HepG2 (cell line): ENCODE data around the gene RDM1. TPM values are rescaled to one million over a fixed set of nuclear protein-coding genes. Genes with fewer than 3 reads are reported as not detected.

Experiments
- ATAC-seq: fragments of 200-7000 bp; cut with Tn5 transposase; 3 replicates; pipeline ENCODE4 v1.9.1; 2020; ENCODE audit warnings: mild to moderate bottlenecking, moderate library complexity
- BruUV-seq: library from RNA; stranded (reverse); fragments of 400-500 nt; replicated peaks from 2 replicates; lab custom pipeline; 2021; lab: Mats Ljungman, UMichigan
- CTCF ChIA-PET: fragments of 300-600 bp; formaldehyde crosslinking; extraction: SDS; loops from one replicate; lab custom pipeline; 2021; ENCODE audit warnings: low total read pairs, inconsistent platforms, low intra/inter-chr PET ratio; lab: Yijun Ruan, JAX
- POLR2A ChIA-PET: fragments of 350-600 bp; sonication (Branson Sonifier 250); formaldehyde crosslinking; loops from one replicate; lab custom pipeline; 2020; ENCODE audit warnings: antibody characterized with exemption, inconsistent platforms; lab: Yijun Ruan, JAX
- DNase-seq: peaks from one replicate; pipeline ENCODE4 v3.0.0-alpha.2; 2015; ENCODE audit warnings: low spot score
- FAIRE-seq: peaks from 3 replicates; lab custom pipeline; 2011; peaks lifted over from hg19 to GRCh38; lab: Jason Lieb, UNC
- H2AFZ ChIP-seq: one replicate; pipeline ENCODE4 v1.6.1; 2011; ENCODE audit warnings: low read length, inconsistent platforms
- H3K27ac ChIP-seq: fragments of 300-600 bp; 3 replicates; pipeline ENCODE4 v1.8.0; 2011; ENCODE audit warnings: mixed run types, mild to moderate bottlenecking, mixed read lengths, low read length, inconsistent platforms; ENCODE audit not compliant: insufficient read depth; ENCODE audit errors: extremely low read length
- H3K27me3 ChIP-seq, 2 experiments: fragments of 200-600 bp in 1 of 2; 2 replicates in 1 of 2; 3 replicates in 1 of 2; pipeline versions ENCODE4 v1.6.0 to v1.8.0; 2011; ENCODE audit warnings: low read length in 2 of 2, mild to moderate bottlenecking in 2 of 2, moderate library complexity in 2 of 2, inconsistent platforms in 1 of 2; ENCODE audit not compliant: insufficient read depth in 2 of 2, control insufficient read depth in 1 of 2
- H3K36me3 ChIP-seq, 2 experiments: fragments of 200-600 bp in 1 of 2; replicated peaks in 1 of 2; 2 replicates in 1 of 2; 3 replicates in 1 of 2; pipeline versions ENCODE4 v1.5.1 to v1.8.0; 2011; ENCODE audit warnings: low read length in 2 of 2, inconsistent platforms in 1 of 2; ENCODE audit not compliant: insufficient read depth in 2 of 2, control insufficient read depth in 1 of 2
- H3K4me1 ChIP-seq: 2 replicates; pipeline ENCODE4 v1.5.1; 2012; ENCODE audit warnings: low read length, inconsistent platforms; ENCODE audit not compliant: insufficient read depth
- H3K4me2 ChIP-seq: 2 replicates; pipeline ENCODE4 v1.6.0; 2011; ENCODE audit warnings: low read depth, low read length, inconsistent platforms
- H3K4me3 ChIP-seq, 3 experiments: fragments of 200-600 bp in 1 of 3; sonication (generic), shearing (Covaris generic) in 1 of 3; replicated peaks in 1 of 3; 2 replicates each; pipeline ENCODE4 v1.5.1; 2011 to 2016; ENCODE audit warnings: low read length in 3 of 3, inconsistent platforms in 2 of 3, low read depth in 2 of 3, mild to moderate bottlenecking in 2 of 3, control low read depth in 1 of 3, mixed read lengths in 1 of 3; ENCODE audit not compliant: insufficient read depth in 1 of 3
- H3K79me2 ChIP-seq: one replicate; pipeline ENCODE4 v1.6.1; 2011; ENCODE audit warnings: low read length, inconsistent platforms; ENCODE audit not compliant: insufficient read depth
- H3K9ac ChIP-seq: 2 replicates; pipeline ENCODE4 v1.6.0; 2011; ENCODE audit warnings: mild to moderate bottlenecking, low read depth, low read length, inconsistent platforms; ENCODE audit not compliant: insufficient read depth
- H3K9me3 ChIP-seq: 2 replicates; pipeline ENCODE4 v1.5.1; 2012; ENCODE audit warnings: mild to moderate bottlenecking, low read length
- H4K20me1 ChIP-seq: 2 replicates; pipeline ENCODE4 v1.6.0; 2011; ENCODE audit warnings: inconsistent platforms, mild to moderate bottlenecking, low read length, moderate library complexity; ENCODE audit not compliant: insufficient read depth
- PAX8 ChIP-seq: sonication (generic); formaldehyde crosslinking; IDR thresholded peaks from 2 replicates; pipeline ENCODE4 v1.8.0; 2022; ENCODE audit warnings: mild to moderate bottlenecking, missing genetic modification reagents, borderline replicate concordance
- RBAK ChIP-seq: sonication (generic); formaldehyde crosslinking; IDR thresholded peaks from 2 replicates; pipeline ENCODE4 v1.5.1; 2020; ENCODE audit warnings: mild to moderate bottlenecking, missing genetic modification reagents
- SMAD1 ChIP-seq: sonication (generic); formaldehyde crosslinking; IDR thresholded peaks from 2 replicates; pipeline ENCODE4 v1.4.0; 2020; ENCODE audit warnings: missing genetic modification reagents, low read depth, mild to moderate bottlenecking, borderline replicate concordance
- TEAD3 ChIP-seq: optimal IDR thresholded peaks from 2 replicates; pipeline ENCODE3; 2016; ENCODE audit warnings: borderline replicate concordance
- U2AF2 ChIP-seq: fragments of 200-400 bp; formaldehyde crosslinking; IDR thresholded peaks from 2 replicates; pipeline ENCODE4 v1.6.1; 2017; ENCODE audit warnings: low read depth, mild to moderate bottlenecking, low read length
- ZMAT3 ChIP-seq: sonication (generic); formaldehyde crosslinking; conservative IDR thresholded peaks from 2 replicates; pipeline ENCODE4 v1.7.0; 2021; ENCODE audit warnings: missing genetic modification reagents
- ZNF276 ChIP-seq: sonication (generic); formaldehyde crosslinking; IDR thresholded peaks from 2 replicates; pipeline ENCODE4 v1.4.0; 2020; ENCODE audit warnings: mild to moderate bottlenecking, low read depth, missing genetic modification reagents
- WGBS: methylation state at CpG from one replicate; pipeline ENCODE4 v1.1.6; 2017; ENCODE audit warnings: low lambda C conversion rate; 5-methylcytosine and 5-hydroxymethylcytosine counted together
- in situ Hi-C: cut with HindIII; loops from 2 replicates; pipeline ENCODE4 v1.10.0; 2017; ENCODE audit warnings: low pct_unique_long_range_greater_than_20kb; ENCODE audit not compliant: extremely low pct_ligation_motif_present
- intact Hi-C: fragments of 100-400 bp; cut with micrococcal nuclease; formaldehyde crosslinking; loops from one replicate; pipeline ENCODE4 v1.10.0; 2022; ENCODE audit not compliant: unreplicated experiment
- polyA plus RNA-seq, 8 experiments: library from polyadenylated mRNA; depleted of rRNA in 3 of 8; stranded (reverse) in 7 of 8; unstranded in 1 of 8; fragments of >200 nt; fragmentation: Illumina TruSeq in 4 of 8; extraction: Trizol in 4 of 8; gene quantifications; 2 replicates each; pipeline versions ENCODE4 v1.2.1 to v1.2.3, GENCODE V29; 2011 to 2016; ENCODE audit warnings: low read depth in 4 of 8, missing spikeins in 1 of 8, mixed read lengths in 1 of 8; ENCODE audit not compliant: insufficient read depth in 1 of 8
- total RNA-seq, 5 experiments: library from RNA; depleted of rRNA; stranded (reverse); fragments of >200 nt; fragmentation: Illumina TruSeq; extraction: Trizol; gene quantifications; 2 replicates each; pipeline ENCODE4 v1.2.3, GENCODE V29; 2016; ENCODE audit warnings: low read depth in 1 of 5
- TF ChIP-seq, protein P1 (sequence below): sonication (generic); formaldehyde crosslinking; IDR thresholded peaks from 2 replicates; pipeline ENCODE4 v1.4.0; 2020; ENCODE audit warnings: missing genetic modification reagents, borderline replicate concordance
- TF ChIP-seq, protein P2 (sequence below), 2 experiments: sonication (generic) in 1 of 2; formaldehyde crosslinking in 1 of 2; IDR thresholded peaks; 2 replicates each; pipeline versions ENCODE4 v1.4.0 to v1.6.1; 2018 to 2020; ENCODE audit warnings: missing genetic modification reagents in 2 of 2, borderline replicate concordance in 1 of 2, low read depth in 1 of 2, mild to moderate bottlenecking in 1 of 2, missing biosample characterization in 1 of 2

RDM1 gene
- total and polyA plus RNA-seq, 2 of the 13 experiments (the other 11 are each of a cell fraction or from before 2014, with no cell fraction given): 0.28 to 0.40 TPM

DNA sequence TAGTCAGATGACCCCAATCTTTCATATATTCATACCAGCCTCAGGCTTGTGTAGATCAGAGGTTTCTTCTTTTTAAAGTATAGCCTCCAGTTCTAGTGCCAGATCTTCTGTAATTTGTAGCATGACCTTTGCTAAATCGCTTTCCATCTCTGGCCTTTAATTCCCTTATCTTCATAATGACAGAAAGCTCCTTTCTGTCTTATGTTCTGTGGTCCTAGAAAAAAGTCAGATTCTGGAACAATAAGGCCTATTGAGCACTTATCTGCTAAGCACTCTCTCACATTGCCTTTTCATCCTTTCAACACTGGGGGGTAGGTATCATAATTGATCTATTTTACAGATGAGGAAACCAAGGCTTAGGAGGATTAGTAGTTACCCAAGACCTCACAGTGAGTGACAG lies 41.5 kb upstream of the RDM1 start (continued):
- TF ChIP-seq, protein P1, sequence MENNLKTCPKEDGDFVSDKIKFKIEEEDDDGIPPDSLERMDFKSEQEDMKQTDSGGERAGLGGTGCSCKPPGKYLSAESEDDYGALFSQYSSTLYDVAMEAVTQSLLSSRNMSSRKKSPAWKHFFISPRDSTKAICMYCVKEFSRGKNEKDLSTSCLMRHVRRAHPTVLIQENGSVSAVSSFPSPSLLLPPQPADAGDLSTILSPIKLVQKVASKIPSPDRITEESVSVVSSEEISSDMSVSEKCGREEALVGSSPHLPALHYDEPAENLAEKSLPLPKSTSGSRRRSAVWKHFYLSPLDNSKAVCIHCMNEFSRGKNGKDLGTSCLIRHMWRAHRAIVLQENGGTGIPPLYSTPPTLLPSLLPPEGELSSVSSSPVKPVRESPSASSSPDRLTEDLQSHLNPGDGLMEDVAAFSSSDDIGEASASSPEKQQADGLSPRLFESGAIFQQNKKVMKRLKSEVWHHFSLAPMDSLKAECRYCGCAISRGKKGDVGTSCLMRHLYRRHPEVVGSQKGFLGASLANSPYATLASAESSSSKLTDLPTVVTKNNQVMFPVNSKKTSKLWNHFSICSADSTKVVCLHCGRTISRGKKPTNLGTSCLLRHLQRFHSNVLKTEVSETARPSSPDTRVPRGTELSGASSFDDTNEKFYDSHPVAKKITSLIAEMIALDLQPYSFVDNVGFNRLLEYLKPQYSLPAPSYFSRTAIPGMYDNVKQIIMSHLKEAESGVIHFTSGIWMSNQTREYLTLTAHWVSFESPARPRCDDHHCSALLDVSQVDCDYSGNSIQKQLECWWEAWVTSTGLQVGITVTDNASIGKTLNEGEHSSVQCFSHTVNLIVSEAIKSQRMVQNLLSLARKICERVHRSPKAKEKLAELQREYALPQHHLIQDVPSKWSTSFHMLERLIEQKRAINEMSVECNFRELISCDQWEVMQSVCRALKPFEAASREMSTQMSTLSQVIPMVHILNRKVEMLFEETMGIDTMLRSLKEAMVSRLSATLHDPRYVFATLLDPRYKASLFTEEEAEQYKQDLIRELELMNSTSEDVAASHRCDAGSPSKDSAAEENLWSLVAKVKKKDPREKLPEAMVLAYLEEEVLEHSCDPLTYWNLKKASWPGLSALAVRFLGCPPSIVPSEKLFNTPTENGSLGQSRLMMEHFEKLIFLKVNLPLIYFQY (CRISPR knock-in tag): no peak

- 40% methylated on average over 6 of the region's 8 CpGs for WGBS
- peak; percentile 36 for ATAC-seq
- CTCF ChIA-PET: interaction anchor here (0.7 to 3.6 kb wide), 5 partner anchors 12 to 179 kb away, joined by 5 to 38 read pairs (median 28); no protein-coding TSS in a partner anchor
- H3K36me3 ChIP-seq: no peaks in the 10 kb centered on the region
- H3K9me3 ChIP-seq: no peaks in the 10 kb centered on the region
- H3K4me1 ChIP-seq: peaks cover 69% of the 10 kb centered on the region
- H3K9ac ChIP-seq: no peak overlapping the region
- no peak overlapping the region for H3K27ac ChIP-seq
- POLR2A ChIA-PET: interaction anchor here (0.7 to 5.9 kb wide), 8 partner anchors 12 to 177 kb away, joined by 3 to 197 read pairs (median 6); partner anchors contain the start of genes CCL15, CCL16, CCL23 and TAF15
- no peaks in the 10 kb centered on the region for H3K27me3 ChIP-seq
- H3K4me3 ChIP-seq: peak overlapping the region in 1 of 3 experiments; percentile 15; a peak in 2 of 6 replicates
- BruUV-seq: no TSS peak
- in situ Hi-C loops (loop anchor here (5.0 to 25.0 kb wide), 4 partner anchors 38 to 518 kb away; partner anchors contain the start of gene ZNHIT3), intact Hi-C loops (loop anchor here (1.0 kb wide), 3 partner anchors 40 to 180 kb away; no protein-coding TSS in a partner anchor)
- no peak for FAIRE-seq
- H2AFZ ChIP-seq: no peak overlapping the region
- no peaks in the 10 kb centered on the region for H4K20me1 ChIP-seq
- peak overlapping the region; percentile 45 for H3K4me2 ChIP-seq
- peak; percentile 82 for DNase-seq
- H3K79me2 ChIP-seq: no peaks in the 10 kb centered on the region
- TF ChIP-seq RBAK (CRISPR knock-in tag): no peak
- TF ChIP-seq ZNF276 (CRISPR knock-in tag): no peak
- TF ChIP-seq TEAD3: no peak
- TF ChIP-seq SMAD1 (CRISPR knock-in tag): no peak
- TF ChIP-seq U2AF2: no peak
- TF ChIP-seq PAX8 (CRISPR knock-in tag): no peak
- TF ChIP-seq, protein P2, sequence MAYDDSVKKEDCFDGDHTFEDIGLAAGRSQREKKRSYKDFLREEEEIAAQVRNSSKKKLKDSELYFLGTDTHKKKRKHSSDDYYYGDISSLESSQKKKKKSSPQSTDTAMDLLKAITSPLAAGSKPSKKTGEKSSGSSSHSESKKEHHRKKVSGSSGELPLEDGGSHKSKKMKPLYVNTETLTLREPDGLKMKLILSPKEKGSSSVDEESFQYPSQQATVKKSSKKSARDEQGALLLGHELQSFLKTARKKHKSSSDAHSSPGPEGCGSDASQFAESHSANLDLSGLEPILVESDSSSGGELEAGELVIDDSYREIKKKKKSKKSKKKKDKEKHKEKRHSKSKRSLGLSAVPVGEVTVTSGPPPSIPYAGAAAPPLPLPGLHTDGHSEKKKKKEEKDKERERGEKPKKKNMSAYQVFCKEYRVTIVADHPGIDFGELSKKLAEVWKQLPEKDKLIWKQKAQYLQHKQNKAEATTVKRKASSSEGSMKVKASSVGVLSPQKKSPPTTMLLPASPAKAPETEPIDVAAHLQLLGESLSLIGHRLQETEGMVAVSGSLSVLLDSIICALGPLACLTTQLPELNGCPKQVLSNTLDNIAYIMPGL (CRISPR knock-in tag; IDR thresholded peaks at IDR 0.05; ENCODE audit: borderline replicate concordance in 1 of 2, low read depth in 1 of 2): 0 out of 4 replicates have a peak, but pooled peaks of 1 of the 2 experiments have one; percentile 44
- no peak for TF ChIP-seq ZMAT3
These were observed 39.2 kb upstream of the RDM1 start for GRCh38 chr17:35969558-35970380.
